A673 (cell line): ENCODE measurements around the gene CREB5. TPM values are rescaled to one million over a fixed set of nuclear protein-coding genes. Genes with fewer than 3 reads are reported as not detected.

Experiments used
- BruUV-seq: library from RNA; stranded (reverse); fragments of 400-500 nt; replicated peaks from 2 replicates; lab custom pipeline; 2021; lab: Mats Ljungman, UMichigan
- CTCF ChIA-PET: fragments of 300-600 bp; sonication (Branson Sonifier 250); formaldehyde crosslinking; loops from one replicate; lab custom pipeline; 2022; ENCODE audit warnings: antibody characterized with exemption; lab: Charles Lee
- POLR2A ChIA-PET: fragments of 300-600 bp; sonication (Branson Sonifier 250); formaldehyde crosslinking; loops from one replicate; lab custom pipeline; 2022; ENCODE audit warnings: antibody characterized with exemption; ENCODE audit not compliant: low non-redundant PET; lab: Charles Lee
- DNase-seq: peaks from one replicate; pipeline ENCODE4 v3.0.0-alpha.2; 2015; ENCODE audit warnings: low spot score
- H3K27ac ChIP-seq: fragments of 200-600 bp; sonication (generic); 2 replicates; pipeline ENCODE4 v1.5.1; 2016; ENCODE audit warnings: mixed run types, low read depth, mild to moderate bottlenecking, mixed read lengths, antibody characterized with exemption, low read length; ENCODE audit not compliant: poor library complexity, severe bottlenecking
- H3K27me3 ChIP-seq: fragments of 200-600 bp; sonication (generic); replicated peaks from 2 replicates; pipeline ENCODE4 v1.6.1; 2017; ENCODE audit warnings: mixed run types, low read depth, mild to moderate bottlenecking, mixed read lengths, antibody characterized with exemption, low read length; ENCODE audit not compliant: insufficient read depth, poor library complexity
- H3K36me3 ChIP-seq: fragments of 200-600 bp; sonication (generic); 2 replicates; pipeline ENCODE4 v1.6.1; 2016; ENCODE audit warnings: mixed run types, mild to moderate bottlenecking, mixed read lengths, antibody characterized with exemption, low read length; ENCODE audit not compliant: insufficient read depth, poor library complexity, severe bottlenecking
- H3K4me1 ChIP-seq: fragments of 200-600 bp; sonication (generic); 2 replicates; pipeline ENCODE4 v1.6.1; 2017; ENCODE audit warnings: mixed run types, mild to moderate bottlenecking, mixed read lengths, antibody characterized with exemption, low read length; ENCODE audit not compliant: insufficient read depth, poor library complexity, severe bottlenecking
- H3K4me3 ChIP-seq: fragments of 200-600 bp; sonication (generic); 2 replicates; pipeline ENCODE4 v1.5.1; 2016; ENCODE audit warnings: low read depth, mixed run types, mild to moderate bottlenecking, mixed read lengths, low read length; ENCODE audit not compliant: poor library complexity, severe bottlenecking
- H3K9me3 ChIP-seq: fragments of 200-600 bp; sonication (generic); 2 replicates; pipeline ENCODE4 v1.6.1; 2016; ENCODE audit warnings: mixed run types, low read depth, mild to moderate bottlenecking, mixed read lengths, antibody characterized with exemption, low read length; ENCODE audit not compliant: poor library complexity, severe bottlenecking
- EZH2 ChIP-seq: fragments of 200-600 bp; sonication (generic); IDR thresholded peaks from 2 replicates; pipeline ENCODE4 v1.6.1; 2017; ENCODE audit warnings: borderline replicate concordance, low read depth, mild to moderate bottlenecking, mixed read lengths, antibody characterized with exemption, low read length; ENCODE audit not compliant: poor library complexity, severe bottlenecking
- intact Hi-C: fragments of 100-400 bp; cut with micrococcal nuclease; formaldehyde crosslinking; loops from one replicate; pipeline ENCODE4 v1.10.0; 2022; ENCODE audit not compliant: unreplicated experiment
- total RNA-seq: library from RNA; stranded (reverse); gene quantifications from 2 replicates; pipeline ENCODE4 v1.2.3, GENCODE V29; 2021
- TF ChIP-seq, protein P1 (sequence below): fragments of 300-800, 200-600 bp; sonication (generic); conservative IDR thresholded peaks from 2 replicates; pipeline ENCODE4 v1.5.1; 2017; ENCODE audit warnings: low read depth, mild to moderate bottlenecking, antibody characterized with exemption, low read length, moderate library complexity, mixed read lengths

CREB5 gene
- total RNA-seq, 1 experiment from 2014 or later, result 10.3 TPM

DNA sequence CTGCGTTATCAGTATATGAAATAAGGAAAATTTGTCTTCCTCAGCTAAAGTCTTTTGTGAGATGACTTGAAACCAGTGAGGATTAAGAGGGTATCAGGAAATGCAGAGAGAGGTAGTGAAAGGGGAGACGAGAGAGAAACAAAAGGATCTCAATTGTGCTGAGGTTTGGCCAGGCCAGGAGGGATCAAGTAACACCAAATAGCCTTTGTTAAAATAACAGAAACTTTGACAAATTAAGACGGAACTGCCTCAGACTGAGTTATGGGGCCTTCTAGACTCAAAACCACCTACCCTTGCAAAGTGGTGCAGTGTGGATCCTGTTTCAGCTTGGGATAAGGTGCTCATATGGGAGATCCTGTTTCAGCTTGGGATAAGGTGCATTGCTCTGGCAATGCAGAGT lies 263.1 kb downstream of the CREB5 start:
- BruUV-seq, result no TSS peak
- POLR2A ChIA-PET, result no interaction called here
- Histone ChIP-seq H3K9me3 (no peaks in the 10 kb centered on the region), H3K36me3 (no peaks in the 10 kb centered on the region), H3K4me3 (no peak overlapping the region), H3K4me1 (no peaks in the 10 kb centered on the region), H3K27ac (no peak overlapping the region), H3K27me3 (no peaks in the 10 kb centered on the region)
- CTCF ChIA-PET, result no interaction called here
- DNase-seq, result no peak
- intact Hi-C loops, result no loop called here
- TF ChIP-seq, protein P1, sequence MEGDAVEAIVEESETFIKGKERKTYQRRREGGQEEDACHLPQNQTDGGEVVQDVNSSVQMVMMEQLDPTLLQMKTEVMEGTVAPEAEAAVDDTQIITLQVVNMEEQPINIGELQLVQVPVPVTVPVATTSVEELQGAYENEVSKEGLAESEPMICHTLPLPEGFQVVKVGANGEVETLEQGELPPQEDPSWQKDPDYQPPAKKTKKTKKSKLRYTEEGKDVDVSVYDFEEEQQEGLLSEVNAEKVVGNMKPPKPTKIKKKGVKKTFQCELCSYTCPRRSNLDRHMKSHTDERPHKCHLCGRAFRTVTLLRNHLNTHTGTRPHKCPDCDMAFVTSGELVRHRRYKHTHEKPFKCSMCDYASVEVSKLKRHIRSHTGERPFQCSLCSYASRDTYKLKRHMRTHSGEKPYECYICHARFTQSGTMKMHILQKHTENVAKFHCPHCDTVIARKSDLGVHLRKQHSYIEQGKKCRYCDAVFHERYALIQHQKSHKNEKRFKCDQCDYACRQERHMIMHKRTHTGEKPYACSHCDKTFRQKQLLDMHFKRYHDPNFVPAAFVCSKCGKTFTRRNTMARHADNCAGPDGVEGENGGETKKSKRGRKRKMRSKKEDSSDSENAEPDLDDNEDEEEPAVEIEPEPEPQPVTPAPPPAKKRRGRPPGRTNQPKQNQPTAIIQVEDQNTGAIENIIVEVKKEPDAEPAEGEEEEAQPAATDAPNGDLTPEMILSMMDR, result no peak
- TF ChIP-seq EZH2, result no peak

DNA sequence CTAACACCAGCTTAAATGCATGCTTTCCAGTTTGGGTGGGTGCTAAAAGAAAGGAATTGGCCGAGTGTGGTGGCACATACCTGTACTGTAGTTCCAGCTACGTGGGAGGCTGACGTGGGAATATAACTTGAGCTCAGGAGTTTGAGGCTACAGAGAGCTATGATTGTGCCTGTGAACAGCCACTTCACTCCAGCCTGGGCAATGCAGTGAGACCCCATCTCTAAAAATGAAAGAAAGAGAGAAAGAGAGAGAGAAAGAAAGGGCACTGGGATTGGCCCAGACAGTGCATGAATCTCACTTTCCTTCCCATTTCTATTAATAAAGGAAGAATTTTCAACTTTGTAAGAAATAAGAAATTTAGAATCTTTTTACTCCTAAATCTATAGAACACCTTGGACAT lies 265.4 kb downstream of the CREB5 start:
- DNase-seq, result no peak
- Histone ChIP-seq H3K36me3 (no peaks in the 10 kb centered on the region), H3K27me3 (no peaks in the 10 kb centered on the region), H3K27ac (no peak overlapping the region), H3K9me3 (no peaks in the 10 kb centered on the region), H3K4me1 (no peaks in the 10 kb centered on the region), H3K4me3 (no peak overlapping the region)
- POLR2A ChIA-PET, result no interaction called here
- CTCF ChIA-PET, result no interaction called here
- no TSS peak for BruUV-seq
- intact Hi-C loops, result no loop called here
- no peak for TF ChIP-seq EZH2
- TF ChIP-seq, protein P1, result no peak

DNA sequence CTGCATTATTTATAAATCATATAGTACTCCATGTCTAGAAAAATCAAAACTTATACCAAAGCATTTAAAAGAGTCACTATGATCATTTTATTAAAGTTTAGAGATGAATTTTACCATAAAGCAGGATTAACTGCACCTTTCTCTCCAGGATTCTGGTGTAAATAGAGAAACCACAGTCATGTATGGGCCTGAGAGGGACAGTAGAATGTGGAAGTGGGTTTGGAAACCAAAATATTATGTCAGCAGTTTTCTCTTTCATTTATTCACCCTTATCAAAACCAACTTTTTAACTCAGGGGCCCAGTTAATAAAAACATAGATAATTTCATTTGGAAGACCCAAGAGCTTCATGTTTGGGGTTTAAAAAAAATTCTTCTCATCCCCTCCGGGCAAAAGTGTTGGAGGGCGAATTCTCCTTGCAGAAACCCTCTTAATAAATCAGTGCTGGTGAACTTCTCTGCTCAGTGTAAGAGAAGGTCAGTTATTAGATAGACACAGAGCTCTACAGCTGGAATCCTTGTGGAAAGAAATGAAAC lies 266.2 kb downstream of the CREB5 start:
- Histone ChIP-seq H3K36me3 (no peaks in the 10 kb centered on the region), H3K9me3 (no peaks in the 10 kb centered on the region), H3K4me1 (no peaks in the 10 kb centered on the region), H3K27ac (no peak overlapping the region), H3K27me3 (no peaks in the 10 kb centered on the region), H3K4me3 (no peak overlapping the region)
- DNase-seq, result no peak
- intact Hi-C loops, result no loop called here
- BruUV-seq, result no TSS peak
- POLR2A ChIA-PET, result no interaction called here
- no peak for TF ChIP-seq EZH2
- TF ChIP-seq, protein P1, result no peak
- CTCF ChIA-PET, result no interaction called here
